GM20000 (cell line): ENCODE results near the gene HMG20B.

Source experiments
- DNase-seq: peaks from one replicate; pipeline ENCODE4 v3.0.0; 2012; ENCODE audit warnings: low spot score
- TF ChIP-seq, protein P1 (sequence below): IDR thresholded peaks from 2 replicates; pipeline ENCODE4 v1.5.1; 2012; ENCODE audit warnings: mild to moderate bottlenecking, control low read depth; ENCODE audit errors: extremely low read depth, missing control alignments

HMG20B gene

GRCh38 chr19:3534375-3535234 is 38.1 kb upstream of the HMG20B start:
- no peak for DNase-seq
- TF ChIP-seq, protein P1, sequence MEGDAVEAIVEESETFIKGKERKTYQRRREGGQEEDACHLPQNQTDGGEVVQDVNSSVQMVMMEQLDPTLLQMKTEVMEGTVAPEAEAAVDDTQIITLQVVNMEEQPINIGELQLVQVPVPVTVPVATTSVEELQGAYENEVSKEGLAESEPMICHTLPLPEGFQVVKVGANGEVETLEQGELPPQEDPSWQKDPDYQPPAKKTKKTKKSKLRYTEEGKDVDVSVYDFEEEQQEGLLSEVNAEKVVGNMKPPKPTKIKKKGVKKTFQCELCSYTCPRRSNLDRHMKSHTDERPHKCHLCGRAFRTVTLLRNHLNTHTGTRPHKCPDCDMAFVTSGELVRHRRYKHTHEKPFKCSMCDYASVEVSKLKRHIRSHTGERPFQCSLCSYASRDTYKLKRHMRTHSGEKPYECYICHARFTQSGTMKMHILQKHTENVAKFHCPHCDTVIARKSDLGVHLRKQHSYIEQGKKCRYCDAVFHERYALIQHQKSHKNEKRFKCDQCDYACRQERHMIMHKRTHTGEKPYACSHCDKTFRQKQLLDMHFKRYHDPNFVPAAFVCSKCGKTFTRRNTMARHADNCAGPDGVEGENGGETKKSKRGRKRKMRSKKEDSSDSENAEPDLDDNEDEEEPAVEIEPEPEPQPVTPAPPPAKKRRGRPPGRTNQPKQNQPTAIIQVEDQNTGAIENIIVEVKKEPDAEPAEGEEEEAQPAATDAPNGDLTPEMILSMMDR: no peak

- TF ChIP-seq, protein P1: no peak
- DNase-seq: no peak
Observed at GRCh38 chr19:3535235-3535535, 37.6 kb upstream of the HMG20B start.

- TF ChIP-seq, protein P1: no peak
- no peak for DNase-seq
Observed at GRCh38 chr19:3535563-3535965, 37.2 kb upstream of the HMG20B start.

DNA sequence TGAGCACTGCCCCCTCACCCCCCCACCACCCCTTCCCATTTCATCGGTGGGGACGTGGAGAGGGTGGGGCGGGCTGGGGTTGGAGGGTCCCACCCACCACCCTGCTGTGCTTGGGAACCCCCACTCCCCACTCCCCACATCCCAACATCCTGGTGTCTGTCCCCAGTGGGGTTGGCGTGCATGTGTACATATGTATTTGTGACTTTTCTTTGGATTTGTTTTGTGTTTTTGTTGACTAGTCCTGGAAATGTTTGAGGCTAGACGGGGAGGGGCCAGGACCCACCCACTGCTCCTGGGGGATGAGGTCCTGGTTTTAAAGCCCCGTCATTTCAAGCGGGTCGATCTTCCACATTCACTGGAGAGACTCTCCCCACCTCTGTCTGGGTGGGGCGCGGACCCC is 36.8 kb upstream of the HMG20B start:
- TF ChIP-seq, protein P1: no peak
- DNase-seq: no peak

- TF ChIP-seq, protein P1: no peak
- no peak for DNase-seq
Observed at GRCh38 chr19:3536429-3537100, 36.2 kb upstream of the HMG20B start.

DNA sequence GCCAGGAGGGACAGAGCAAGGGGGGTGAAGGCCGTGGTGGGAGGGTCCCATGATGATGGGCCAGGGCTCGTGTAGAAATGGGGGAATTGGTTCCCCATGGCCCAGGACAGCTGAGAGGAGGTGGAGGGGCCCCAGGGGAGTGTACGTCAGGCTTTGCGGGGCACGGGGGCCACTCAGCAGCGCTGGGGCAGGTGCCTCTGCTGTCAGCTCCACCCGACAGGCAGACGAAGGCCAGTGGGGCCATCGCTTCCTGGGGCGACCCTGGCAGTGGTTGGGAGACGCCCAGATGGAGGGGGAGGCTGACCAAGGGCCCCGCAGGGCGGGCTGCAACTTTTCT is 35.7 kb upstream of the HMG20B start:
- no peak for DNase-seq
- TF ChIP-seq, protein P1: no peak

DNA sequence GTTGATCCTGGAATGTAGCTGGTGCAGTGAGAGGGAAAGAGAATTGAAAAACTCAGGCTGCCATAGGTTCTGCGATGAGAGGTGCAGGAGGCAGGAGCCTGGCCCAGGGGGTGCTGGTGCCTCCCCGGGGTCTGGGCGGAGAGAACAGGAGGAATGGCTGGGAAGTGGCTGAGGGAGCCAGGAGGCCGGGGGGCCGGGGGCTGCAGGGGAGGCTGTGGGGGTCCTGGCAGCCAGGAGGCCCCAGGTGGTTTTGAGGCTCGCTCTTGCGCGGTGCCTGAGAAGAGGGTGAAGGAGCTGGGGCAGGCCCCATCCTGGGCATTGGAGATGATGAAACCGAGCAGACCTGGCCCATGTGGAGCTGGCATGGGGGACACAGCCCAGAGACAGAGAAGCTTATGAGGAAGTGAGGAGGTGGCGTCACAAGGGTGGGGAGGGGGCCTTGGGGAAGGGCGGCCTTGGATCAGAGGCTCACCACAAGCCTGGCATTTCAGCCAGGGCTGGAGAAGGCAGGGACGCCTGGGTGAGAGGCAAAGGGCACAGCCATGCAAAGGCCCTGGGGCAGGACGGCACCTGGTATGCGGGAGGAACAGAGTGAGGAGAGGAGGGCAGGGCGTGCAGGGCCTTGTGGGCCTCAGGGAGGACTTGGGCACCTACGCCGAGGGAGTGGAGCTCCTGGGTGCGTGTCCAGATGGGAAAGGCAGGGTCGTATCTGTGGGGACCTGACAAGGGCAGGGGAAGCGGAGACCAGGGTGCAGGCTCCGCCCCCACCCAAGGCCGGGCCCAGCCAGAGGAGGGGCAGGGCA is 35.1 kb upstream of the HMG20B start:
- TF ChIP-seq, protein P1: no peak
- no peak for DNase-seq
